GM20000 (cell line): ENCODE data around the gene AK5.

ENCODE experiments used
- DNase-seq: peaks from one replicate; pipeline ENCODE4 v3.0.0; 2012; ENCODE audit warnings: low spot score
- CTCF ChIP-seq: IDR thresholded peaks from 2 replicates; pipeline ENCODE4 v1.5.1; 2012; ENCODE audit warnings: mild to moderate bottlenecking, control low read depth; ENCODE audit errors: extremely low read depth, missing control alignments

AK5 gene

DNA sequence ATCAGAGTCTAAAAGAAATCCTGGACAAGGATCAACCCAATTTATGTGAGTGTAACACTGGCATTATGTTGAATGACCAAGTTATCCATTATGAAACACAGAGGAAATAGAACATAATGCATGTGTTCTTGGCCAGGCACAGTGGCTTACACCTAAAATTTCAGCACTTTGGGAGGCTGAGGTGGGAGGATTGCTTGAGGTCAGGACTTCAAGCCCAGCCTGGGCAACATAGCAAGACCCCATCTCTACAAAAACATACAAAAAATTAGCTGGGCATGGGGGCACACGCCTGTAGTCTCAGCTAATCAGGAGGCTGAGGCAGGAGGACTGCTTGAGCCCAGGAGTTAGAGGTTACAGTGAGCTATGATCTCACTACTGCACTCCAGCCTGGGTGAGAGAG lies 270.8 kb downstream of the AK5 start:
- no peak for TF ChIP-seq CTCF
- DNase-seq = no peak

- no peak for DNase-seq
- no peak for TF ChIP-seq CTCF
Observed at GRCh38 chr1:77553568-77554291, 271.9 kb downstream of the AK5 start.

DNA sequence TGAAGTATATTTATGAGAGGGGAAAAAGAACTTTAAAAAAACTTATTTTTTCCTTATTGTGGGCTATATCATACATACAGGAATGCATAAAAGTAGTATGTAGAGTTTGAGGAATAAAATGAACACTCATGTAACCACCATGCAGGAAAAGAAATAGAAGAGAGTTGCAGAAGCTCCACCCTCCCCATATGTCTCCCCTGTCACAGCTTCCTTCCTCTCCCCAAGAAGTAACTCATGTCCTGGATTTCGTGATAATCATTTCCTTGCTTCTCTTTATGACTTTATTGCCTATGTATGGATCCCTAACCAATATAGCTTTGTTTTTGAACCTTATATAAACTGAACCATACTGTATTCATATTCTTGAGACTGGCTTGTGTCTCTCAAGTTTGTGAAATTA lies 274.2 kb downstream of the AK5 start:
- no peak for DNase-seq
- TF ChIP-seq CTCF = no peak

GRCh38 chr1:77557053-77557452 lies 275.2 kb downstream of the AK5 start:
- no peak for TF ChIP-seq CTCF
- DNase-seq = no peak

GRCh38 chr1:77558591-77559164 lies 276.9 kb downstream of the AK5 start:
- TF ChIP-seq CTCF = no peak
- no peak for DNase-seq

DNA sequence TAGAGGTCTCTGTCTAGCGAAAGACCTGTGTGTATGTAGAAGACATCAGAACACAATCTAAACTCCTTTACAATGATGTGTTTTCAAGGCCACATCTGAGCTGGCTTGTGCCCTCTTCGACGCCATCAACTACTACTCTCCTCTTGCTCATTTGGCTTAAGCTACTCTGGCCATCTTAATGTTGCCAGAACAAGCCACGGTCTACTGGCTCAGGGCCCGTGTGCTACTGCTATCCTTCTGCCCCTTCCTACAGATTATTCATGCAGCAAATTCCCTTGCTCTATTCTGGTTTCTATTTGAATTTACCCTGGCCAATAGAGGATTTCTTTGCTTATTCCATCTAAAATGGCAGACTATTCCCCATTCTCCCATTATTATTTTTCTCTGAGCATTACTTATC lies 278.9 kb downstream of the AK5 start:
- TF ChIP-seq CTCF = no peak
- no peak for DNase-seq

GRCh38 chr1:77562596-77563150 lies 280.9 kb downstream of the AK5 start:
- TF ChIP-seq CTCF = no peak
- no peak for DNase-seq
